Activated effector memory CD4-positive, alpha-beta T cell treated with Interleukin-2 at 50 U/mL for 16 hours (primary cell): Measurements from ENCODE around the gene SYPL2.
A peak's percentile ranks its signal among the peaks of the same experiment; 100 is the strongest.

Experiments
- DNase-seq: peaks from one replicate; pipeline ENCODE4 v3.0.0-alpha.2; 2020

SYPL2 gene

GRCh38 chr1:109493805-109494539 lies 27.6 kb downstream of the SYPL2 start, which contains the start of gene CYB561D1:
CYB561D1 (plus strand) TSS chr1:109494094; CDS start chr1:109494140, 46 bp downstream.
- DNase-seq, result peak; percentile 89

- no peak for DNase-seq
These were observed 29.4 kb downstream of the SYPL2 start for GRCh38 chr1:109495738-109496137.

GRCh38 chr1:109497449-109498160 lies 31.3 kb downstream of the SYPL2 start:
- DNase-seq, result no peak

GRCh38 chr1:109498161-109498801 lies 31.9 kb downstream of the SYPL2 start:
- DNase-seq, result no peak

GRCh38 chr1:109499081-109499480 lies 32.7 kb downstream of the SYPL2 start:
- no peak for DNase-seq

- DNase-seq, result peak; percentile 42
These were observed 33.6 kb downstream of the SYPL2 start for GRCh38 chr1:109499661-109500536.

- DNase-seq, result no peak
These were observed 34.6 kb downstream of the SYPL2 start for GRCh38 chr1:109500941-109501381.

GRCh38 chr1:109501644-109502363 lies 35.5 kb downstream of the SYPL2 start:
- DNase-seq, result no peak

- DNase-seq, result peak; percentile 36
These were observed 36.1 kb downstream of the SYPL2 start for GRCh38 chr1:109502364-109502851.

- DNase-seq, result no peak
These were observed 37.6 kb downstream of the SYPL2 start for GRCh38 chr1:109503935-109504334.

- no peak for DNase-seq
These were observed 38.6 kb downstream of the SYPL2 start for GRCh38 chr1:109504974-109505373.

GRCh38 chr1:109508001-109508872 lies 41.9 kb downstream of the SYPL2 start:
- no peak for DNase-seq

GRCh38 chr1:109508873-109509175 lies 42.5 kb downstream of the SYPL2 start:
- no peak for DNase-seq

- peak; percentile 55 for DNase-seq
These were observed 43.1 kb downstream of the SYPL2 start, which contains the start of gene AMIGO1 for GRCh38 chr1:109509176-109510134. AMIGO1 (minus strand) TSS chr1:109509727; CDS start chr1:109508912, 815 bp downstream.

GRCh38 chr1:109513110-109513710 lies 46.9 kb downstream of the SYPL2 start:
- no peak for DNase-seq

GRCh38 chr1:109514846-109515245 lies 48.5 kb downstream of the SYPL2 start:
- DNase-seq, result no peak

- no peak for DNase-seq
These were observed 50.5 kb downstream of the SYPL2 start for GRCh38 chr1:109516872-109517271.

GRCh38 chr1:109517337-109517736 lies 51.0 kb downstream of the SYPL2 start:
- no peak for DNase-seq
